Tibial artery (tissue), 4 donors: Measurements from ENCODE around the gene CNTNAP2.
"Not testable (repeated sequence)": the region's sequence is repeated elsewhere in the genome, so short reads cannot be mapped to it uniquely, and the experiment has no call there.

Experiments used
- DNase-seq, 2 donors: peaks; one replicate each; pipeline ENCODE4 v3.0.0-alpha.2; 2019
- H3K27ac ChIP-seq, 2 donors: fragments of 200-600 bp; sonication (generic) in 1 of 2; 1 replicate in 1 of 2; 2 replicates in 1 of 2; pipeline ENCODE4 v1.5.1; 2018 to 2019; ENCODE audit warnings: mild to moderate bottlenecking in 1 of 2
- H3K27me3 ChIP-seq, 2 donors: fragments of 200-600 bp; sonication (generic) in 1 of 2; one replicate each; pipeline versions ENCODE4 v1.5.1 to v1.6.0; 2016 to 2019
- H3K36me3 ChIP-seq, 3 donors: fragments of 200-600 bp; sonication (generic) in 2 of 3; one replicate each; pipeline ENCODE4 v1.5.1; 2016 to 2019; ENCODE audit warnings: mild to moderate bottlenecking in 2 of 3
- H3K4me1 ChIP-seq, 4 donors: fragments of 200-600 bp; sonication (generic) in 2 of 4; 1 replicate in 3 of 4; 2 replicates in 1 of 4; pipeline ENCODE4 v1.5.1; 2016 to 2019
- H3K4me3 ChIP-seq, 2 donors: fragments of 200-600 bp; sonication (generic) in 1 of 2; 1 replicate in 1 of 2; 2 replicates in 1 of 2; pipeline ENCODE4 v1.5.1; 2018 to 2019; ENCODE audit warnings: mild to moderate bottlenecking in 2 of 2
- H3K9me3 ChIP-seq, 3 donors: fragments of 200-600 bp; sonication (generic) in 1 of 3; one replicate each; pipeline ENCODE4 v1.5.1; 2016 to 2019
- CTCF ChIP-seq, 2 experiments: fragments of 200-600 bp in 1 of 2; fragments of 450-650 bp in 1 of 2; IDR thresholded peaks; one replicate each; pipeline ENCODE4 v1.5.1; 2017 to 2019; ENCODE audit warnings: antibody characterized with exemption in 2 of 2, mild to moderate bottlenecking in 1 of 2, moderate library complexity in 1 of 2
- intact Hi-C: fragments of 100-400 bp; cut with DNase I; formaldehyde crosslinking; loops from one replicate; pipeline ENCODE4 v1.15.0; 2023; ENCODE audit warnings: low total_unique reads

Gene CNTNAP2

DNA sequence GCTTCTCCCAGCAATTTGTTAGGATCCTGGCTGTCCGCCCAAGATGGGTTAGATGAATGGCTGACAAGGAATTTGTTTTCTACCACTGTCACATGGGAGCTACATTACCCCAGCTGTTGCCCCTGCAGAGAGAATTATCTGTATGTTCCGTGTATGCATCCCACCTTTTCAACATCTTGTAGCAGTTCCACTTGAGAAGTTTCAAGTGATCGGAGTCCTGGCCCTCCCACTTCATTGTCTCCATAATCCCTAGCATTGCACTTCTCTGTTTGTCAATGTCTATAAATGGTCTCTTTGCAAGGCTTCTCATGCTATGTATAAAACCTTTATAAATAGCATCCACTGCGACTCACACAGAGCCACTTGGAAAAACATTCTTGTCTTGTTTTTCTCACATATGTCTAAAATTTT, 972.5 kb downstream of the CNTNAP2 start:
- Histone ChIP-seq H3K36me3 (no peaks in the 10 kb centered on the region), H3K4me1 (peaks cover 0 to 8% (median 0%) of the 10 kb centered on the region in 4 donors), H3K4me3 (no peak overlapping the region), H3K27ac (no peak overlapping the region), H3K9me3 (no peaks in the 10 kb centered on the region), H3K27me3 (no peaks in the 10 kb centered on the region)
- no peak for DNase-seq
- TF ChIP-seq CTCF (IDR thresholded peaks at IDR 0.05): no peak
- intact Hi-C loops: no loop called here

GRCh38 chr7:147089608-147090007, 973.0 kb downstream of the CNTNAP2 start:
- intact Hi-C loops: no loop called here
- H3K4me3 ChIP-seq: no peak overlapping the region
- H3K4me1 ChIP-seq: peaks cover 0 to 8% (median 0%) of the 10 kb centered on the region in 4 donors
- TF ChIP-seq CTCF (IDR thresholded peaks at IDR 0.05): no peak
- no peaks in the 10 kb centered on the region for H3K36me3 ChIP-seq
- no peak overlapping the region for H3K27ac ChIP-seq
- no peaks in the 10 kb centered on the region for H3K9me3 ChIP-seq
- H3K27me3 ChIP-seq: no peaks in the 10 kb centered on the region
- DNase-seq: no peak

DNA sequence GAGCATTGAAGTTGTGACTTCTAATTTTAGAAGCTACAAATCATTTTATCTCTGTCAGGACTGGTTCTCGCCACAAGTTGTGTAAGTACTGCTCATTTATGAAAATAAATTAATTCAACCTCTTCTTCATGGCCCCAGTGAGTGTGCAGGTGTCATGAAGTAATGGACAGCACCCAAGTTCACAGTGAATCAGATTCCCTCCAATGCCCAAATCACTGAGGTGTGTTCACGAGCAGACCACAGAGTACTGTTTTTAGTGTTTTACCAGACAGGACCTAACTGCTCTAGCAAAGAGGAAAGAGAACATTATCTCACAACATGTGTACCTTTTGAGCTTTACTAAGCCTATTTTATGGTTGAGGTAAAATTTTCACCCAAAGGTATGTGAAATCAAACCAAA, 980.0 kb downstream of the CNTNAP2 start:
- no peaks in the 10 kb centered on the region for H3K4me1 ChIP-seq
- no peak overlapping the region for H3K27ac ChIP-seq
- H3K9me3 ChIP-seq: peaks cover 0 to 4% (median 0%) of the 10 kb centered on the region in 3 donors
- DNase-seq: no peak
- no peak for TF ChIP-seq CTCF (IDR thresholded peaks at IDR 0.05)
- intact Hi-C loops: no loop called here
- no peaks in the 10 kb centered on the region for H3K27me3 ChIP-seq
- H3K36me3 ChIP-seq: no peaks in the 10 kb centered on the region
- no peak overlapping the region for H3K4me3 ChIP-seq

- intact Hi-C loops: no loop called here
- TF ChIP-seq CTCF (IDR thresholded peaks at IDR 0.05): no peak
- DNase-seq: no peak
- H3K27me3 ChIP-seq: no peaks in the 10 kb centered on the region
- H3K4me1 ChIP-seq: no peaks in the 10 kb centered on the region
- peaks cover 0 to 4% (median 0%) of the 10 kb centered on the region in 3 donors for H3K9me3 ChIP-seq
- no peaks in the 10 kb centered on the region for H3K36me3 ChIP-seq
- H3K4me3 ChIP-seq: no peak overlapping the region
- H3K27ac ChIP-seq: no peak overlapping the region
Measured at GRCh38 chr7:147103224-147103623, 986.6 kb downstream of the CNTNAP2 start.

GRCh38 chr7:147106746-147107145, 990.1 kb downstream of the CNTNAP2 start:
- H3K36me3 ChIP-seq: no peaks in the 10 kb centered on the region
- no peaks in the 10 kb centered on the region for H3K4me1 ChIP-seq
- no peaks in the 10 kb centered on the region for H3K27me3 ChIP-seq
- intact Hi-C loops: no loop called here
- H3K27ac ChIP-seq: no peak overlapping the region
- DNase-seq: no peak
- H3K4me3 ChIP-seq: no peak overlapping the region
- no peaks in the 10 kb centered on the region for H3K9me3 ChIP-seq
- no peak for TF ChIP-seq CTCF (IDR thresholded peaks at IDR 0.05)

DNA sequence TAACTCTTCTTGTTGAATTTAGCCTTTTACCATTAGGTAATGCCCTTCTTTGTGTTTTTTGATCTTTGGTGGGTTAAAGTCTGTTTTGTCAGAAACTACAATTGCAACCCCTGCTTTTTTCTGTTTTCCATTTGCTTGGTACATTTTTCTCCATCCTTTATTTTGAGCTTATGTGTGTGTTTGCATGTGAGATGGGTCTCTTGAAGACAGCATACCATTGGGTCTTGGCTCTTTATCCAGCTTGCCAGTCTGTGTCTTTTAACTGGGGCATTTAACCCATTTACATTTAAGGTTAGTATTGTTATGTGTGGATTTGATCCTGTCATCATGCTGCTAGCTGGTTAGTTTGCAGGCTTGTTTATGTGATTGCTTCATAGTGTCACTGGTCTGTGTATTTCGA, 997.9 kb downstream of the CNTNAP2 start:
- H3K4me3 ChIP-seq, H3K36me3 ChIP-seq, H3K4me1 ChIP-seq, H3K27me3 ChIP-seq, DNase-seq, intact Hi-C loops, H3K27ac ChIP-seq: not testable (repeated sequence)
- H3K9me3 ChIP-seq: peaks cover 0 to 13% (median 4%) of the 10 kb centered on the region in 3 donors
